GM12892 (cell line): ENCODE measurements around the gene CUL3.

Experiments used
- POLR2A ChIP-seq: IDR thresholded peaks from 2 replicates; pipeline ENCODE4 v1.6.1; 2011; ENCODE audit warnings: low read depth, low read length, control low read depth
- POLR2AphosphoS5 ChIP-seq: IDR thresholded peaks from 2 replicates; pipeline ENCODE4 v1.6.1; 2011; ENCODE audit warnings: low read depth, low read length, control low read depth
- TAF1 ChIP-seq: IDR thresholded peaks from 2 replicates; pipeline ENCODE4 v1.6.1; 2011; ENCODE audit warnings: low read depth, mild to moderate bottlenecking, control low read depth, low read length, borderline replicate concordance

GRCh38 chr2:224440988-224441387 is 144.2 kb downstream of the CUL3 start:
- TF ChIP-seq TAF1 (no peak), POLR2AphosphoS5 (no peak), POLR2A (no peak)
